ENCODE results near the gene CELF5.
"Not testable (repeated sequence)": the region's sequence is repeated elsewhere in the genome, so short reads cannot be mapped to it uniquely, and the experiment has no call there.

The CELF5 gene

GRCh38 chr19:3340340-3340739 lies 115.9 kb downstream of the CELF5 start:
- Histone ChIP-seq H2AFZ (no peak overlapping the region), H3K4me1 (peaks cover 20% of the 10 kb centered on the region), H3K27me3 (ENCODE audit: control insufficient read depth, insufficient read depth, low read length) (no peaks in the 10 kb centered on the region), H3K4me3 (ENCODE audit: low read depth, low read length) (no peak overlapping the region), H3K79me2 (no peaks in the 10 kb centered on the region), H3K9ac (no peak overlapping the region), H3K36me3 (ENCODE audit: control insufficient read depth, insufficient read depth, low read length) (no peaks in the 10 kb centered on the region), H3K4me2 (ENCODE audit: low read length) (no peak overlapping the region), H3K9me3 (ENCODE audit: control insufficient read depth, low read length) (no peaks in the 10 kb centered on the region), H3K27ac (no peak overlapping the region)
- TF ChIP-seq, protein P1, sequence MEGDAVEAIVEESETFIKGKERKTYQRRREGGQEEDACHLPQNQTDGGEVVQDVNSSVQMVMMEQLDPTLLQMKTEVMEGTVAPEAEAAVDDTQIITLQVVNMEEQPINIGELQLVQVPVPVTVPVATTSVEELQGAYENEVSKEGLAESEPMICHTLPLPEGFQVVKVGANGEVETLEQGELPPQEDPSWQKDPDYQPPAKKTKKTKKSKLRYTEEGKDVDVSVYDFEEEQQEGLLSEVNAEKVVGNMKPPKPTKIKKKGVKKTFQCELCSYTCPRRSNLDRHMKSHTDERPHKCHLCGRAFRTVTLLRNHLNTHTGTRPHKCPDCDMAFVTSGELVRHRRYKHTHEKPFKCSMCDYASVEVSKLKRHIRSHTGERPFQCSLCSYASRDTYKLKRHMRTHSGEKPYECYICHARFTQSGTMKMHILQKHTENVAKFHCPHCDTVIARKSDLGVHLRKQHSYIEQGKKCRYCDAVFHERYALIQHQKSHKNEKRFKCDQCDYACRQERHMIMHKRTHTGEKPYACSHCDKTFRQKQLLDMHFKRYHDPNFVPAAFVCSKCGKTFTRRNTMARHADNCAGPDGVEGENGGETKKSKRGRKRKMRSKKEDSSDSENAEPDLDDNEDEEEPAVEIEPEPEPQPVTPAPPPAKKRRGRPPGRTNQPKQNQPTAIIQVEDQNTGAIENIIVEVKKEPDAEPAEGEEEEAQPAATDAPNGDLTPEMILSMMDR (IDR thresholded peaks at IDR 0.05): no peak

GRCh38 chr19:3342246-3342645 lies 117.8 kb downstream of the CELF5 start:
- H3K4me3 ChIP-seq (ENCODE audit: low read depth, low read length): no peak overlapping the region

DNA sequence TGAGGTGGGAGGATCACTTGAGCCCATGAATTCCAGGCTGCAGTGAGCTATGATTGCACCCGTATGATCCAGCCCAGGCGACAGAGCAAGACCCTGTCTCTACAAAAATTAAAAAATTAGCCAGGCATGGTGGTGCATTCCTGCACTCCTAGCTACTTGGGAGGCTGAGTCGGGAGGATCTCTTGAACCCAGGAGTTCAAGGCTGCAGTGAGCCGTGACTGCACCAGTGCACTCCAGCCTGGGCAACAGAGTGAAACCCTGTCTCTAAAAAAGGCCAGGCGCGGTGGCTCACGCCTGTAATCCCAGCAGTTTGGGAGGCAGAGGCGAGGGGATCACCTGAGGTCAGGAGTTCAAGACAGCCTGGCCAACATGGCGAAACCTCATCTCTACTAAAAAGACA lies 118.5 kb downstream of the CELF5 start:
- not testable (repeated sequence) for H2AFZ ChIP-seq; H3K27me3 ChIP-seq (ENCODE audit: control insufficient read depth, insufficient read depth, low read length); H3K9me3 ChIP-seq (ENCODE audit: control insufficient read depth, low read length); H3K36me3 ChIP-seq (ENCODE audit: control insufficient read depth, insufficient read depth, low read length); H3K4me2 ChIP-seq (ENCODE audit: low read length); H3K27ac ChIP-seq; H3K79me2 ChIP-seq; H3K4me3 ChIP-seq (ENCODE audit: low read depth, low read length); H3K9ac ChIP-seq; H3K4me1 ChIP-seq

More at GRCh38 chr19:3342246-3342645, 117.8 kb downstream of the CELF5 start:
- Histone ChIP-seq H3K4me2 (ENCODE audit: low read length) (no peak overlapping the region), H3K79me2 (no peaks in the 10 kb centered on the region), H3K9me3 (ENCODE audit: control insufficient read depth, low read length) (no peaks in the 10 kb centered on the region), H3K9ac (no peak overlapping the region), H2AFZ (no peak overlapping the region), H3K36me3 (ENCODE audit: control insufficient read depth, insufficient read depth, low read length) (no peaks in the 10 kb centered on the region), H3K27me3 (ENCODE audit: control insufficient read depth, insufficient read depth, low read length) (no peaks in the 10 kb centered on the region), H3K27ac (no peak overlapping the region), H3K4me1 (peaks cover 3% of the 10 kb centered on the region)
- TF ChIP-seq, protein P1 (IDR thresholded peaks at IDR 0.05): no peak

GRCh38 chr19:3343619-3344502 lies 119.4 kb downstream of the CELF5 start:
- no peak overlapping the region for H3K27ac ChIP-seq

More at GRCh38 chr19:3343619-3344502, 119.4 kb downstream of the CELF5 start:
- no peak overlapping the region for H2AFZ ChIP-seq
- H3K9me3 ChIP-seq (ENCODE audit: control insufficient read depth, low read length): no peaks in the 10 kb centered on the region
- H3K36me3 ChIP-seq (ENCODE audit: control insufficient read depth, insufficient read depth, low read length): no peaks in the 10 kb centered on the region
- H3K4me1 ChIP-seq: no peaks in the 10 kb centered on the region
- H3K4me2 ChIP-seq (ENCODE audit: low read length): no peak overlapping the region
- no peak overlapping the region for H3K4me3 ChIP-seq (ENCODE audit: low read depth, low read length)
- H3K9ac ChIP-seq: no peak overlapping the region
- TF ChIP-seq, protein P1 (IDR thresholded peaks at IDR 0.05): no peak
- no peaks in the 10 kb centered on the region for H3K79me2 ChIP-seq
- H3K27me3 ChIP-seq (ENCODE audit: control insufficient read depth, insufficient read depth, low read length): no peaks in the 10 kb centered on the region
